Endodermal cell (in vitro differentiated cells): ENCODE results near the gene VANGL2. TPM values are rescaled to one million over a fixed set of nuclear protein-coding genes. Genes with fewer than 3 reads are reported as not detected.

ENCODE experiments used
- DNase-seq: peaks from one replicate; pipeline ENCODE4 v3.0.0-alpha.2; 2017
- H3K27ac ChIP-seq: 2 replicates; pipeline ENCODE4 v1.5.1; 2013; ENCODE audit warnings: mild to moderate bottlenecking, low read depth, low read length, moderate library complexity
- H3K27me3 ChIP-seq: 2 replicates; pipeline ENCODE4 v1.6.1; 2013; ENCODE audit warnings: mild to moderate bottlenecking, low read length, moderate library complexity; ENCODE audit not compliant: insufficient read depth, control insufficient read depth, poor library complexity, severe bottlenecking
- H3K36me3 ChIP-seq: 2 replicates; pipeline ENCODE4 v1.7.0; 2013; ENCODE audit warnings: mild to moderate bottlenecking, low read length, moderate library complexity; ENCODE audit not compliant: control insufficient read depth, insufficient read depth
- H3K4me1 ChIP-seq: one replicate; pipeline ENCODE4 v1.7.0; 2013; ENCODE audit warnings: low read length; ENCODE audit not compliant: control insufficient read depth, insufficient read depth
- H3K4me3 ChIP-seq: 2 replicates; pipeline ENCODE4 v1.5.1; 2013; ENCODE audit warnings: mild to moderate bottlenecking, low read length, moderate library complexity
- H3K9ac ChIP-seq: 2 replicates; pipeline ENCODE4 v1.6.1; 2013; ENCODE audit warnings: mild to moderate bottlenecking, low read length, moderate library complexity; ENCODE audit not compliant: poor library complexity, severe bottlenecking; ENCODE audit errors: extremely low read depth
- H3K9me3 ChIP-seq: 2 replicates; pipeline ENCODE4 v1.6.1; 2013; ENCODE audit warnings: mild to moderate bottlenecking, low read length, moderate library complexity; ENCODE audit not compliant: control insufficient read depth
- H3K27ac Mint-ChIP-seq: 2 replicates; pipeline ENCODE4 v1.8.0; 2020; ENCODE audit warnings: mixed read lengths
- H3K27me3 Mint-ChIP-seq: 2 replicates; pipeline ENCODE4 v1.8.0; 2021; ENCODE audit warnings: mild to moderate bottlenecking, mixed read lengths; ENCODE audit not compliant: insufficient read depth
- H3K36me3 Mint-ChIP-seq: 2 replicates; pipeline ENCODE4 v1.8.0; 2020; ENCODE audit warnings: low read depth, mixed read lengths
- H3K4me1 Mint-ChIP-seq: 2 replicates; pipeline ENCODE4 v1.8.0; 2020; ENCODE audit warnings: mixed read lengths
- H3K4me3 Mint-ChIP-seq: 2 replicates; pipeline ENCODE4 v1.8.0; 2020; ENCODE audit warnings: mild to moderate bottlenecking, moderate library complexity, mixed read lengths
- H3K9me3 Mint-ChIP-seq: 2 replicates; pipeline ENCODE4 v1.8.0; 2020; ENCODE audit warnings: mild to moderate bottlenecking, mixed read lengths
- CTCF ChIP-seq: fragments of 200-600 bp; sonication (generic); conservative IDR thresholded peaks from 2 replicates; pipeline ENCODE4 v1.5.0; 2021; ENCODE audit warnings: antibody characterized with exemption, mild to moderate bottlenecking
- WGBS, 2 experiments: methylation state at CpG; one replicate each; pipeline versions ENCODE4 v1.1.5 to v1.1.7; 2013; ENCODE audit warnings: missing lambda C conversion rate in 2 of 2, mixed read lengths in 1 of 2; ENCODE audit not compliant: insufficient coverage in 1 of 2, insufficient read length in 1 of 2; 5-methylcytosine and 5-hydroxymethylcytosine counted together
- total RNA-seq, 2 donors: library from RNA; stranded (reverse); fragmentation: NEBNext Ultra II Directional in 1 of 2; extraction: Animal tissue kit (Norgen Biotek cat#: 25700) in 1 of 2; gene quantifications; 2 replicates in 1 of 2; 3 replicates in 1 of 2; pipeline ENCODE4 v1.2.1, GENCODE V29; 2021

Gene VANGL2
- total RNA-seq, 2 donors from 2014 or later, result 62.5 to 67.5 TPM

- H3K27me3 ChIP-seq, result no peaks in the 10 kb centered on the region
- H3K27ac Mint-ChIP-seq, result no peak overlapping the region
- H3K4me3 Mint-ChIP-seq, result no peak overlapping the region
- no peak overlapping the region for H3K27ac ChIP-seq
- H3K4me1 ChIP-seq, result no peaks in the 10 kb centered on the region
- H3K4me3 ChIP-seq, result no peak overlapping the region
- TF ChIP-seq CTCF, result no peak
- H3K9me3 ChIP-seq, result no peaks in the 10 kb centered on the region
- no peaks in the 10 kb centered on the region for H3K4me1 Mint-ChIP-seq
- WGBS, 2 experiments, result 88 to 89% methylated on average over 1 to 2 of the region's 2 CpGs
- no peaks in the 10 kb centered on the region for H3K9me3 Mint-ChIP-seq
- no peak overlapping the region for H3K9ac ChIP-seq
- DNase-seq, result no peak
- H3K36me3 ChIP-seq, result peaks cover 99% of the 10 kb centered on the region
- peaks cover 86% of the 10 kb centered on the region for H3K36me3 Mint-ChIP-seq
- no peaks in the 10 kb centered on the region for H3K27me3 Mint-ChIP-seq
These were observed 47.1 kb upstream of the VANGL2 start for GRCh38 chr1:160353223-160353622.

- DNase-seq, result peak; percentile 80
- TF ChIP-seq CTCF, result peak; percentile 86
- peaks cover 88% of the 10 kb centered on the region for H3K36me3 Mint-ChIP-seq
- H3K4me3 Mint-ChIP-seq, result no peak overlapping the region
- H3K9me3 Mint-ChIP-seq, result no peaks in the 10 kb centered on the region
- H3K4me1 Mint-ChIP-seq, result no peaks in the 10 kb centered on the region
- Histone ChIP-seq H3K4me3 (no peak overlapping the region), H3K27ac (no peak overlapping the region), H3K27me3 (no peaks in the 10 kb centered on the region), H3K36me3 (peaks cover 94% of the 10 kb centered on the region), H3K9me3 (no peaks in the 10 kb centered on the region), H3K9ac (no peak overlapping the region), H3K4me1 (no peaks in the 10 kb centered on the region)
- no peaks in the 10 kb centered on the region for H3K27me3 Mint-ChIP-seq
- 71 to 86% methylated on average over 4 to 5 of the region's 5 CpGs for WGBS, 2 experiments
- no peak overlapping the region for H3K27ac Mint-ChIP-seq
These were observed 45.9 kb upstream of the VANGL2 start for GRCh38 chr1:160354388-160354985.

- Mint-ChIP-seq H3K9me3 (no peaks in the 10 kb centered on the region), H3K4me3 (no peak overlapping the region), H3K27me3 (no peaks in the 10 kb centered on the region), H3K4me1 (peaks cover 4% of the 10 kb centered on the region), H3K27ac (no peak overlapping the region), H3K36me3 (peaks cover 69% of the 10 kb centered on the region)
- Histone ChIP-seq H3K27me3 (no peaks in the 10 kb centered on the region), H3K9ac (no peak overlapping the region), H3K27ac (no peak overlapping the region), H3K9me3 (no peaks in the 10 kb centered on the region), H3K4me3 (no peak overlapping the region), H3K4me1 (no peaks in the 10 kb centered on the region), H3K36me3 (peaks cover 79% of the 10 kb centered on the region)
- TF ChIP-seq CTCF, result no peak
- no peak for DNase-seq
- 96 to 100% methylated on average over 4 to 7 of the region's 7 CpGs for WGBS, 2 experiments
These were observed 42.9 kb upstream of the VANGL2 start for GRCh38 chr1:160357286-160358002.
